Hepatocyte (in vitro differentiated cells): ENCODE measurements around the gene MAGEA11.

Experiments
- CTCF ChIP-seq: fragments of 200-600 bp; sonication (generic); IDR thresholded peaks from 2 replicates; pipeline ENCODE4 v1.5.1; 2016; ENCODE audit warnings: antibody characterized with exemption, mild to moderate bottlenecking; ENCODE audit not compliant: poor library complexity
- EZH2 ChIP-seq: fragments of 200-600 bp; sonication (generic); IDR thresholded peaks from 2 replicates; pipeline ENCODE4 v1.6.1; 2016; ENCODE audit warnings: antibody characterized with exemption, mild to moderate bottlenecking, borderline replicate concordance

DNA sequence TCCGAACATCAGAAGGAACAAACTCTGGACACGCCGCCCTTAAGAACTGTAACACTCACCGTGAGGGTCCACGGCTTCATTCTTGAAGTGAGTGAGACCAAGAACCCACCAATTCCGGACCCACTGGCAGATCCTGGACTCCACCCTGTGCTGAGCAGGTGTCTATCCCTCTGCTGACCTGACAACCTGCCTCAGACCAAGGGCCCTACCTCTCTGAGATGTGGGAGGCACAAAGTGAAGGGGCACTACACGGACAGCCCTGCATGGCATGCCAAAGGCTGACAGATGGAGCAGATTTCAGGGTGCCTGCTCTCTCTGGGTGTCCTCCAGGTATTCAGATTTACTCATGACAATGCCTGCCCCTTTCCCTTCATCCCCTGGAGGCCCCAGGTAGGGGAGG lies 48.0 kb downstream of the MAGEA11 start:
- TF ChIP-seq CTCF (no peak), EZH2 (no peak)
